GM23248 (cell line): ENCODE measurements around the gene SOAT1.

ENCODE experiments used
- EZH2 ChIP-seq: fragments of 200-600 bp; sonication (generic); IDR thresholded peaks from 2 replicates; pipeline ENCODE4 v1.6.1; 2018; ENCODE audit warnings: antibody characterized with exemption, mild to moderate bottlenecking; ENCODE audit not compliant: insufficient read depth, poor library complexity, severe bottlenecking
- EZH2phosphoT487 ChIP-seq: fragments of 200-600 bp; sonication (generic); IDR thresholded peaks from 2 replicates; pipeline ENCODE4 v1.6.1; 2018; ENCODE audit warnings: antibody characterized with exemption, moderate library complexity, mild to moderate bottlenecking, low read depth; ENCODE audit not compliant: insufficient read depth

- TF ChIP-seq EZH2phosphoT487 = no peak
- no peak for TF ChIP-seq EZH2
Measured at GRCh38 chr1:179369751-179370341, 76.2 kb downstream of the SOAT1 start.
